ENCODE results near the gene RUNX1. TPM values are rescaled to one million over a fixed set of nuclear protein-coding genes. Genes with fewer than 3 reads are reported as not detected.

Gene RUNX1
- total and polyA plus RNA-seq, 3 experiments from 2014 or later, result 22.0 to 41.5 (median 40.3) TPM

- Histone ChIP-seq H3K36me3 (ENCODE audit: insufficient read depth, low read length) (peaks cover 6% of the 10 kb centered on the region), H3K9me3 (ENCODE audit: low read length) (no peaks in the 10 kb centered on the region), H3K27me3 (ENCODE audit: insufficient read depth, low read length, poor library complexity, severe bottlenecking) (no peaks in the 10 kb centered on the region), H3K4me3 (ENCODE audit: low read length) (no peak overlapping the region), H3K4me1 (ENCODE audit: insufficient read depth, low read length) (peaks cover 55% of the 10 kb centered on the region), H3K27ac (ENCODE audit: low read depth, low read length) (no peak overlapping the region)
- Mint-ChIP-seq H3K27ac (peak overlapping the region in 5 of 8 donors; percentile 16 to 82 (median 56)), H3K9me3 (no peaks in the 10 kb centered on the region), H3K4me1 (peaks cover 72 to 97% (median 95%) of the 10 kb centered on the region in 3 donors), H3K27me3 (peaks cover 0 to 3% of the 10 kb centered on the region in 2 donors), H3K4me3 (peak overlapping the region in 1 of 7 donors; percentile 78), H3K36me3 (peaks cover 0 to 55% (median 8%) of the 10 kb centered on the region in 3 donors)
- DNase-seq, result no peak
- ChIA-PET CTCF (interaction anchor here (2.5 kb wide), 1 partner anchor 22 kb away, joined by 11 read pairs; no protein-coding TSS in a partner anchor), POLR2A (no interaction called here)
Observed at GRCh38 chr21:34911360-34911759, 137.7 kb downstream of the RUNX1 start.

- H3K4me3 ChIP-seq (ENCODE audit: low read length), result no peak overlapping the region
- H3K9me3 ChIP-seq (ENCODE audit: low read length), result no peaks in the 10 kb centered on the region
- peaks cover 51% of the 10 kb centered on the region for H3K4me1 ChIP-seq (ENCODE audit: insufficient read depth, low read length)
- Mint-ChIP-seq H3K27ac (peak overlapping the region in 4 of 8 donors; percentile 17 to 64 (median 35)), H3K4me3 (peak overlapping the region in 1 of 7 donors; percentile 41), H3K4me1 (peaks cover 77 to 97% (median 94%) of the 10 kb centered on the region in 3 donors), H3K36me3 (peaks cover 0 to 46% (median 5%) of the 10 kb centered on the region in 3 donors), H3K9me3 (no peaks in the 10 kb centered on the region), H3K27me3 (peaks cover 0 to 3% of the 10 kb centered on the region in 2 donors)
- H3K27me3 ChIP-seq (ENCODE audit: insufficient read depth, low read length, poor library complexity, severe bottlenecking), result no peaks in the 10 kb centered on the region
- CTCF ChIA-PET, result interaction anchor here (1.0 to 2.5 kb wide), 2 partner anchors 17 to 21 kb away, joined by 3 to 11 read pairs; no protein-coding TSS in a partner anchor
- DNase-seq, result no peak
- no peaks in the 10 kb centered on the region for H3K36me3 ChIP-seq (ENCODE audit: insufficient read depth, low read length)
- POLR2A ChIA-PET, result no interaction called here
- no peak overlapping the region for H3K27ac ChIP-seq (ENCODE audit: low read depth, low read length)
Observed at GRCh38 chr21:34910396-34910795, 138.7 kb downstream of the RUNX1 start.

GRCh38 chr21:34909492-34910292 lies 139.4 kb downstream of the RUNX1 start:
- H3K9me3 ChIP-seq (ENCODE audit: low read length), result no peaks in the 10 kb centered on the region
- peak overlapping the region in 6 of 8 donors; percentile 8 to 67 (median 40) for H3K27ac Mint-ChIP-seq
- H3K27me3 Mint-ChIP-seq, result peaks cover 0 to 3% of the 10 kb centered on the region in 2 donors
- peaks cover 77 to 97% (median 94%) of the 10 kb centered on the region in 3 donors for H3K4me1 Mint-ChIP-seq
- H3K4me3 ChIP-seq (ENCODE audit: low read length), result no peak overlapping the region
- peak overlapping the region in 1 of 7 donors; percentile 42 for H3K4me3 Mint-ChIP-seq
- no peaks in the 10 kb centered on the region for H3K9me3 Mint-ChIP-seq
- H3K36me3 ChIP-seq (ENCODE audit: insufficient read depth, low read length), result no peaks in the 10 kb centered on the region
- H3K27me3 ChIP-seq (ENCODE audit: insufficient read depth, low read length, poor library complexity, severe bottlenecking), result no peaks in the 10 kb centered on the region
- POLR2A ChIA-PET, result interaction anchor here (0.6 kb wide), 1 partner anchor 77 kb away, joined by 3 read pairs; no protein-coding TSS in a partner anchor
- CTCF ChIA-PET, result interaction anchor here (1.0 to 2.5 kb wide), 2 partner anchors 17 to 20 kb away, joined by 3 to 11 read pairs; no protein-coding TSS in a partner anchor
- no peak for DNase-seq
- H3K27ac ChIP-seq (ENCODE audit: low read depth, low read length), result peak overlapping the region; percentile 53
- H3K36me3 Mint-ChIP-seq, result peaks cover 0 to 40% (median 5%) of the 10 kb centered on the region in 3 donors
- peaks cover 51% of the 10 kb centered on the region for H3K4me1 ChIP-seq (ENCODE audit: insufficient read depth, low read length)

- H3K27ac ChIP-seq (ENCODE audit: low read depth, low read length), result peak overlapping the region; percentile 53
- H3K9me3 Mint-ChIP-seq, result no peaks in the 10 kb centered on the region
- H3K4me3 Mint-ChIP-seq, result peak overlapping the region in 4 of 7 donors; percentile 2 to 38 (median 12)
- H3K36me3 Mint-ChIP-seq, result peaks cover 0 to 31% (median 5%) of the 10 kb centered on the region in 3 donors
- POLR2A ChIA-PET, result interaction anchor here (0.6 kb wide), 1 partner anchor 79 kb away, joined by 3 read pairs; no protein-coding TSS in a partner anchor
- H3K27me3 ChIP-seq (ENCODE audit: insufficient read depth, low read length, poor library complexity, severe bottlenecking), result no peaks in the 10 kb centered on the region
- no peak for DNase-seq
- H3K4me3 ChIP-seq (ENCODE audit: low read length), result no peak overlapping the region
- no peaks in the 10 kb centered on the region for H3K9me3 ChIP-seq (ENCODE audit: low read length)
- CTCF ChIA-PET, result no interaction called here
- H3K4me1 ChIP-seq (ENCODE audit: insufficient read depth, low read length), result peaks cover 51% of the 10 kb centered on the region
- peak overlapping the region in 5 of 8 donors; percentile 3 to 79 (median 39) for H3K27ac Mint-ChIP-seq
- H3K4me1 Mint-ChIP-seq, result peaks cover 74 to 91% (median 90%) of the 10 kb centered on the region in 3 donors
- peaks cover 0 to 3% of the 10 kb centered on the region in 2 donors for H3K27me3 Mint-ChIP-seq
- no peaks in the 10 kb centered on the region for H3K36me3 ChIP-seq (ENCODE audit: insufficient read depth, low read length)
Observed at GRCh38 chr21:34908419-34909055, 140.6 kb downstream of the RUNX1 start.

GRCh38 chr21:34907461-34908418 lies 141.4 kb downstream of the RUNX1 start:
- no peak for DNase-seq
- H3K36me3 ChIP-seq (ENCODE audit: insufficient read depth, low read length), result no peaks in the 10 kb centered on the region
- Mint-ChIP-seq H3K27ac (peak overlapping the region in 5 of 8 donors; percentile 3 to 79 (median 39)), H3K4me3 (peak overlapping the region in 3 of 7 donors; percentile 6 to 38 (median 18)), H3K36me3 (peaks cover 0 to 28% (median 5%) of the 10 kb centered on the region in 3 donors), H3K9me3 (no peaks in the 10 kb centered on the region), H3K4me1 (peaks cover 74 to 86% (median 82%) of the 10 kb centered on the region in 3 donors), H3K27me3 (peaks cover 0 to 3% of the 10 kb centered on the region in 2 donors)
- ChIA-PET CTCF (interaction anchor here (2.4 kb wide), 1 partner anchor 18 kb away, joined by 8 read pairs; no protein-coding TSS in a partner anchor), POLR2A (no interaction called here)
- no peak overlapping the region for H3K4me3 ChIP-seq (ENCODE audit: low read length)
- peak overlapping the region; percentile 53 for H3K27ac ChIP-seq (ENCODE audit: low read depth, low read length)
- H3K27me3 ChIP-seq (ENCODE audit: insufficient read depth, low read length, poor library complexity, severe bottlenecking), result no peaks in the 10 kb centered on the region
- H3K4me1 ChIP-seq (ENCODE audit: insufficient read depth, low read length), result peaks cover 51% of the 10 kb centered on the region
- no peaks in the 10 kb centered on the region for H3K9me3 ChIP-seq (ENCODE audit: low read length)

- H3K4me1 ChIP-seq (ENCODE audit: insufficient read depth, low read length), result peaks cover 45% of the 10 kb centered on the region
- peak overlapping the region; percentile 53 for H3K27ac ChIP-seq (ENCODE audit: low read depth, low read length)
- Mint-ChIP-seq H3K4me1 (peaks cover 63 to 75% (median 69%) of the 10 kb centered on the region in 3 donors), H3K27ac (peak overlapping the region in 2 of 8 donors; percentile 17 to 40), H3K27me3 (no peaks in the 10 kb centered on the region), H3K36me3 (peaks cover 0 to 19% (median 5%) of the 10 kb centered on the region in 3 donors), H3K4me3 (no peak overlapping the region), H3K9me3 (no peaks in the 10 kb centered on the region)
- POLR2A ChIA-PET, result no interaction called here
- no peak for DNase-seq
- H3K4me3 ChIP-seq (ENCODE audit: low read length), result no peak overlapping the region
- H3K36me3 ChIP-seq (ENCODE audit: insufficient read depth, low read length), result no peaks in the 10 kb centered on the region
- no peaks in the 10 kb centered on the region for H3K27me3 ChIP-seq (ENCODE audit: insufficient read depth, low read length, poor library complexity, severe bottlenecking)
- no peaks in the 10 kb centered on the region for H3K9me3 ChIP-seq (ENCODE audit: low read length)
- CTCF ChIA-PET, result interaction anchor here (2.4 kb wide), 1 partner anchor 16 kb away, joined by 8 read pairs; no protein-coding TSS in a partner anchor
Observed at GRCh38 chr21:34906401-34906800, 142.7 kb downstream of the RUNX1 start.

GRCh38 chr21:34905218-34905537 lies 143.9 kb downstream of the RUNX1 start:
- peaks cover 32% of the 10 kb centered on the region for H3K4me1 ChIP-seq (ENCODE audit: insufficient read depth, low read length)

More at GRCh38 chr21:34905218-34905537, 143.9 kb downstream of the RUNX1 start:
- peak overlapping the region in 2 of 8 donors; percentile 35 to 37 for H3K27ac Mint-ChIP-seq
- peaks cover 0 to 13% (median 4%) of the 10 kb centered on the region in 3 donors for H3K36me3 Mint-ChIP-seq
- Histone ChIP-seq H3K36me3 (ENCODE audit: insufficient read depth, low read length) (no peaks in the 10 kb centered on the region), H3K9me3 (ENCODE audit: low read length) (no peaks in the 10 kb centered on the region), H3K4me3 (ENCODE audit: low read length) (no peak overlapping the region), H3K27ac (ENCODE audit: low read depth, low read length) (no peak overlapping the region), H3K27me3 (ENCODE audit: insufficient read depth, low read length, poor library complexity, severe bottlenecking) (no peaks in the 10 kb centered on the region)
- no peak overlapping the region for H3K4me3 Mint-ChIP-seq
- CTCF ChIA-PET, result interaction anchor here (2.4 kb wide), 1 partner anchor 15 kb away, joined by 8 read pairs; no protein-coding TSS in a partner anchor
- no peaks in the 10 kb centered on the region for H3K27me3 Mint-ChIP-seq
- peaks cover 55 to 67% (median 61%) of the 10 kb centered on the region in 3 donors for H3K4me1 Mint-ChIP-seq
- H3K9me3 Mint-ChIP-seq, result no peaks in the 10 kb centered on the region
- DNase-seq, result no peak
- POLR2A ChIA-PET, result interaction anchor here (0.5 kb wide), 1 partner anchor 1159 kb away, joined by 3 read pairs; no protein-coding TSS in a partner anchor
